ENCODE results near the gene ZNF217.
"Not testable (repeated sequence)": the region's sequence is repeated elsewhere in the genome, so short reads cannot be mapped to it uniquely, and the experiment has no call there.

ZNF217 gene

DNA sequence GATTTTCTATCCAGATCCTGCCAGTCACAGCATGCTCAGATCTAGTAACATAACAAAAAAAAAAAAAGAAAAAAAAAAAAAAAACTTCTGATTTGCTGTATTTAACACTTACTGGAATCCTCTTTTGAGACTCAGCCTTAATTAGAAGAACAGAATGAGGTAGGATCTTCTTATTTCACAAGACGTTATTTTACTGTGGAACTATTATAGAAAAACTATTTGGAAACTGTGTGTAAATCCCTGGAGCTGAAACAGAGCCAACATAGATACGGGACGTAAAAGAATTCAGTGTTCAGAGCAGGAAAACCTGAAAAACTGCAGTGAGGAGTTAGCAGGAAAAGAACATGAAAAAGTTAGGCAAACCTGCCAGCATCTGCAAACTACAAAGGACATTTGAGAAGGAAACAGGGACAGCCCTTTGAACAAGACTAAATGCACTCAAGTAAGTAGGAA, 3.4 kb upstream of the ZNF217 start:
- DNase-seq = no peak

DNA sequence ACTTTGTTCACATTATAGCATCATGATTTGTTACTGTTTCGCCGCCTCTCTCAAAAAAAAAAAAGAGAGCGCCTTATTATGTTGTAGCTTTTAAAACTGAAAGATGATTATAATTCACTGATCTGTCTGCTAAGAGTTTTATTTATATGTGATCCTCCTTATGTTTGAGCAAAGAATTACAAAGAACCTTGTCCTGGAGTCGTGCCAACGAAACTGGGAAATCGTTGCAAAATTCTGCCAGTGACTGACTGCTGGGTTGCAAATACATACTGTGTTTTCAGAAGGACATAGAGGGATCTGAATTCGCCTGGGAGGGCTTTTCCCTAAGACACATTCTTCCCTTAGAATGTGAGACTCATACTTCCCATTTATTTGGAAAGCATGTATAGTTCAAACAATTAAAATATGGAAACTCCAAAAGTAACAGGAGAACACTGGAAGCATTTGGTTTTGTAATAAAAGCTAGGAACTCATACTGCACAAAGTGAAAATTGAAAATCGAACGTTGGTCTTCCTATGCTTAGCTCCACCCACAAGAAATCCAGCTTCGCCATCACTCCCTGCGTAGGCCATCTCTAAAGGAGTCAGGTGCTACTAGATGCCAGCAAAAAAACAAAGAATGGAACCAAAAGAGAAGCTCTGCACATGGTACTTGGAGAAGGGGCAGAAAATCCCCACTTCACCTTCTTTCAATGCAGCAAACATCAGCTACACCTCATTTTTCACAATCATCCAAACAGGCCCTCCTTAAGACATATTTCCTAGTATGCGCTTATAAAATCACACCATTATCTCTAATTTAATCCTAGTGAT, 2.8 kb upstream of the ZNF217 start:
- not testable (repeated sequence) for DNase-seq

DNA sequence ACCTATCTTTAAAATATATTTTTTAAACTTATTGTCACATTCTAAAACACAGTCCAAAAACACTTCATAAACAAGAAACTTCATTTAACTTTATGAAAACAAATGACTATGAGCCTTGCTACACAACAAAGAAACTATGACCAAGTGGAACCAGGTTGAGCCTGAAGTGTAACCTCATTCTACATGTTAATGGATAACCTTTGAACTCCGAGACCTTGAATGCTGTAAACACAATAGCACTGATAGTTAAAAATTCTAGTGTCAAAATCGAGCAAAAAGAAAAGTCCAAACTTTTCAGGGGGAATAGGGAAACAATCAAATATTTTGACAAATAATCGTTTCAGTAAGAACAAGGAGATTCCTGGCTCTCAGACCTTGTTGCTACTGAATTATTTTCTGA, 2.1 kb upstream of the ZNF217 start:
- not testable (repeated sequence) for DNase-seq

DNA sequence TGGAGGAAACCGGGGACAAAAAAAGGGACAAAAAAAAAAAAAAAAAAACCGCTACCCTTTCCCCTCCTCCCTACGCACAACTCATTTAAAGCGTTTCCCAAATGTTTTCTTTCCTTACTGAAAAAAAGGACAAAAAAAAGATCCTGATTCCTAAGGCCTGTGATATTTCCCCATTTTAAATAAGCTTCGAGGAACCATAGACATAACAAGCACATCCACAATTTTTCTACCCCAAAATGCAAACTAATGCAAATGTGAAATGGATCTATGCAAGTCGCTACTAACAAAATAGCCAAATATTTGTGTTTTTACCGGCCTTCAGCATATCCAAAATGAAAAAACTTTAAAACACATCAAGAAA, 1.4 kb upstream of the ZNF217 start:
- no peak for DNase-seq

DNA sequence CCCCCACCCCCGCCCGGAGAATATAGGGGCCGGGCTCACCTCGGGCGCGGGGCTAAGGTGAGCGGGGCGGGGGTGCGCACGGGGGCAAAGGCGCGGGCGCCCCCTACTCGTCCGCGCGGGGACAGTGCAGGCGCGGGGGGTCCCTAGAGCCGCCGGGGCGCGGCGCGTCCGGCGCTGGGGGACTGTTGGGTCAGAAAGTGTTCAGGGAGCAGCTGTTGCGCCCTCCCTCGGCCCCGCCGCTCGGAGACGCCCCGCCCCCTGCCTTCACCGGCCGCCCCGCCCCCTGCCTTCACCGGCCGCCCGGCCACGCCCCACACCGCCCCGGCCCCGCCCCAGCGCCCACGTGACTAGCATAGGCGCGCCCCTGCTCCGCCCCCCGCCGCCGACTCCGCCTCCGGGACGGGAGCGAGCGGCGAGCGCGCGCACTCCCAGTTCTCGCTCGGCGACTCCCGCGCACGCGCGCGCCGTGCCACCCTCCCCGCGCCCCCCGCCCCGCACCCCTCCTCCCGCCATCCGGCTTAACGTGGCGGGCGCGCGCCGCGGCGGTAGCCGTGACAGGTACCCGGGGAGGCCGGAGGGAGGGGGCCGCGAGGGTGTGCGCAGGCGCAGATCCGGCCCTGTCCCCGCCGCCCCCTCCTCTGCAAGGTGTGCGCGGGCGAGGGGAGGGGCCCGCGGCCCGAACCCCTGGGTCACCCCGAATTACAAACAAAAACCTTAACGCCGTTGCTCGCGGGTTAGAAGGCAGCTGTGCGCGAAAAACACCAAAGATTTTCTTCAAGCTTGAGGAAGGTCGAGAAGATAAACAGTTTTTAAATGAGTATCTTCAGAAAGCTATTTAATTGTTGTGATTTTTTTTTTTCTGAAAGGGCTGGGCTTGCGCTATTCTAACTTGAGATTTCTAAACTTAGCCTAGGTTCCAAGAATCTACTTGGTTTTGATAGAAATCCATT, 704 bp upstream of the ZNF217 start:
- peak; percentile 94 for DNase-seq

DNA sequence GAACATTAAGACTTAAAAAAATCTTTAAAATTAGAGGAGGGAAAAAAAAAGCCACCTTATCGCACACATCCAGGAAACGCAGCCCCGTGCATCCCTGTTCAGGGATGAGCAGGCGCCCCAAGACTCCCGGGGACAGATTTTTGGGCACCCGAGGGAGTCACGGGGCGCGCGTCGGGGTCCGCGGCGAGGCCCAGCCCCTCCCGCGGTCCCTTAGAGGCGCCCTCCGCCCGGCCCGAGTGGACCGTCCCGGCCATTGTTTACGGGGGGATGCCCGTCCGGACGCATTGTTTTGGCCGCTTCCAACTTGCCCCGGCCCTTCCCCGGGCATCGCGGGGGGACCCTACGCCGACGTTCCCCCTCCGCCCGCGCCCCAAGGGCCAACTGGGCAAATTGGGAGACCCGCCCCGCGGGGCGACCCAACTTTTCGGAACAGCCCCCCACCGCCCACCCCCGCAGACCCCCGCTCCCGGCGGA, 610 bp downstream of the ZNF217 start:
- DNase-seq = no peak

DNA sequence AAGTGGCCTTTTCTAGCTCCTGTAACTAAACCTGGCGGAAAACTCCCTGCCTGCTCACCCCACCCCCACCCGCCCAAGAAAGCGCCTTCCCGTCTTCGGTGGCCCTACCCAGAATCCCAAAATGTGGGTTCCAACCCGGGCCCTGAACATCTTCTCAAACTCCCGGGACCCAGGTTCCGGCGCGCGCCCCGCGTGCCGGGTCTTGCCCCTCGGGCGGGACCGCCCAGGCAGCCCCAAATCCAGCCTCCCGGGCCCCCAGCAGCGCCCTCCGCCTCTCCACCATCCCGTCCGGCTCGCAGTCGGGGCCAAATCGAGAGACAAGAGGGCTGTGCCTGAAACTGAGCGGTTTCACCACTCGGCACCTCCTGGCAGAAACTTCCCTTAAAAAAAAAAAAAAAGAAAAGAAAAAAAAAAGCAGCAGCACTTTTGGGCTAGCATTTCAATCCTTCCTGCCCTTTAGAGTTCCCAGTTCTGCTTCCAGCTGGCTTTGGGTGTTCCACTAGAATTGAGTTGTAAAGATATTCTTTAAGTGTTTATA, 1.1 kb downstream of the ZNF217 start:
- peak; percentile 69 for DNase-seq

DNA sequence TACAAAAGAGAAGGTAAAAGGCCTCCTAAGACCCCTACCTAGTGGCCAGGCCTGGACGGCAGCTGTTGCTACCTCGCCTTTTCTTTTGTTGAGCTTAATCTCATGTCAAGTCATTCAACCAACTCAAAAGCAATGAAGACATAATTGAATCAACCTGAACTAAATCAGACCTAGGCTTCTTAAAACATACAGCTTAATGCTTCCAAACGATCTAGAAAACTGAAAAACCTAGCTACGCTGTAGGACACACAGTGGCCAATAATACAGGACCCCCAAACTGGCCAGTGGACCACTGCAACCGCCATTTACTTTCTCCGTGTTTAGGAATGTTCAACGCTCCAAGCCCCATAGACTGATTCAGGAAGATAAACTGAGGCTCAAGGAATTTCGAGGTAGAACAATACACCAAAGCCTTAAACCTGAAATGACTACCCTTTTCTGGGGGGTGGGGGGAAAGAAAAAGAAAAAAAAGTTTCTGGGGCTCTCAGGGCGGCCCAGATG, 1.6 kb downstream of the ZNF217 start:
- DNase-seq = not testable (repeated sequence)

DNA sequence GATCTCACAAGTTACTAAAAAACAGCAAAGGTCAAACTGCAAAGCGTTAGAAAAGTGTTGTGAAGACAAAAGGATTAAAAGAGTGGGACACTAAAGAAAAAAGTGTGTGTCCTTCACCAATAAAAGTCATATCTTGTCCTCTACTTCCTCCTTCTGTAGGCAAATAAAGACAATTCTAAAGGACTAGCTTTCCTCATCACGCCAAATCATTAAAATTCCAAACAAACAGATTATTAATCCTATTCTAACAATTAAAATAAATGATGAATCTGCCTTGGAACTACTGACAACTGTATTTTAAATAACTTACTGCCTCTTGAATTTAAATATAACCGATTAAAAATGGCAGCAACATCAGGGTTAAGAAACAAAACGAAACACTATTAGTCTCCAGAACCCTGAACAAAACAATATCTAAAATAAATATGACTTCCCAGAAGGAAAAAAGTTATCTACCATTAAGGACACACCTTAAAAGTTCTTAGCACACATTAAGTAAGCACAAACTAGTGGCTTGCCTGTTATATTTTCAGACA, 2.4 kb downstream of the ZNF217 start:
- not testable (repeated sequence) for DNase-seq

DNA sequence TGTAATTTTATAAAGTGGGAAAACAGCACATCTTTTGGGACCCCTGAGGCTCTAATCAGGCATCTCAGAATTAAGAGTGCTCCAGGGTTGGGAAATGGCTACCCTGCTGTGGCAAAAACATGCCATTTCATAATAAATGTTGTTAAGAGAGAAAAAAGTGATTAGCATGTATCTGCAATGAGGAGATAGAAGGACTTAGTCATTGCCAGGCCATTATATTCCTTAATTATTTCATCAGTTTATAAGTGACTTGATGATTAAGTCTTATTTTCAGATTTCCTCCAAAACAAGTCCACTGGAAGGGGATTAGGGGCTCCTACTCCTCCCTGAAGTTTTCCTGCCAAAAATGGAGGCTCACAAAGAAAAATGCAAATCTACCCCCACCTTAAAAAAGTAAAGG, 3.0 kb downstream of the ZNF217 start:
- DNase-seq = not testable (repeated sequence)

DNA sequence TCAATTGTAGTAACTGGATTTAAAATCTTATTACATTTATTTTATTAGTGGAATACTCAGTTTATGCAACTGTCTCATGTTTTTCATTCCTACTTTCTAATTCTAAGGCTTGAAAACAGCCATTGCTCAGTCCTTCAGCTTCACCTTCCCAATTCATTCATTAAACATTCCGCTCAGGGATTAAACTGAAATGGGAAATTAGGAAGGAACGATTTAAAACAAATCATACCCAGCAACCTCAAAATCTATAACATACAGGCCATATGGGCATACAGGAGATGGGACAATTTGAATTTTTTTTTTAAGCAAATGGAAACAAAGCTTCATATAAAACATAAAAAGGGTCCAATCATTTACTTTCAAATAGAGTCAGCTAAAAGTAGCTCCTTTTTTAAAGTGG, 3.5 kb downstream of the ZNF217 start:
- DNase-seq = not testable (repeated sequence)

DNA sequence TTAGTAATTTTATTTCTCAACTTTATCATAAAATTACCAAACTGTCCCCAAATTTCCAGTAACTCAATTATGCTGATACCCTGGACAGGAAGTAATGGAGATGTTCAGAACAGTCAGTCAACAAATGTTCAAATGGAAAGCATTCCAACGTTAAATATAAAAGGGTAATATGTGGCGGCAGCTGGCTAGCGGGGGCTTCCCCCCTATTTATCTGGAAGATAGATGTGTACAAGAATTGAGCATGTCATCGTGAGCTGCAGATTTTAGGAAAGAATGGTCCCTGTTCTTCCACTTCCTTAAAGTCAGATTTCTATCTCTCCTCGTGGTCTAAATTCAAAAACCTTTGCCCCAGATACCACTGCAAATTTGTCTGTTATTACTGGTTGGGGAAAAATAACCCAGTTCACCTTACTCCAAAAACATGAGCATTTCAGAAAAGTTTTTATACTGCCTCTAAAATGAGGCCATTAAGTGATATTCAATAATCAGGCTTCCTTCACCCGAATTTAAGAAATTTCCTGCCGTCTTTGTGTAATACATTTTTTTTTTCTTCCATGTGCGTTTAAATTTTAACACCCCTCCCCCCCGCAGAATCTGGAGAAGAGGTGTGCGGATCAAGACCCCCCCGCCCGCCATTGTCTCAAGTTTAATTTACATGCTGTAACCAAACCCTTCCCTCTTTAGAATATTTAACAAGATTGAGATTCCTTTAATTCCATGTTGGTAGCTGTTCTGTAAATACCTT, 4.1 kb downstream of the ZNF217 start:
- DNase-seq = not testable (repeated sequence)

DNA sequence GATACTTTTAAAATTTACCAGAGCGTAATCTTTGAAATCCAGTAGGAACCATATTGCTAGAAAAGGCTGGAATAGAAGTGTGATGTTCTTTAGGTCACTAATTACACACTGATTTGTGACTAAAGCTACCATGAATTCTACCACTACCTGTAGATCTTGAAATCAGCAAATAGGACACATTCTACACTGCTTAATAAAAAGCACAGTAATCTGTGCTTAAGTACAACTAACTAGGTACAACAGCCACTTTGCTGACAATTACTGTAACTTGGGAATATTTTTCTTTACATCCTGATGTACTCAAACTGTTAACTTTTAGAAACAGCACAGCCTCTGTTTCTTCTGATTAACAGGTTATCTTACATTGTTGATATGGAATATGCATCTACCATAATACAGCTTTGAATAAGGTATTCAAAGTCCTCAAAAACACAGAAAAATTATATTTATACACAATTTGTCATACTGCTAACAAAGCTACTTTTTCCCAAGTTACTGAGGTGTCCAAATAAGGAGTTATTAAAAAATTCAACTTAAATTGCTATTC, 6.4 kb downstream of the ZNF217 start:
- DNase-seq = not testable (repeated sequence)

DNA sequence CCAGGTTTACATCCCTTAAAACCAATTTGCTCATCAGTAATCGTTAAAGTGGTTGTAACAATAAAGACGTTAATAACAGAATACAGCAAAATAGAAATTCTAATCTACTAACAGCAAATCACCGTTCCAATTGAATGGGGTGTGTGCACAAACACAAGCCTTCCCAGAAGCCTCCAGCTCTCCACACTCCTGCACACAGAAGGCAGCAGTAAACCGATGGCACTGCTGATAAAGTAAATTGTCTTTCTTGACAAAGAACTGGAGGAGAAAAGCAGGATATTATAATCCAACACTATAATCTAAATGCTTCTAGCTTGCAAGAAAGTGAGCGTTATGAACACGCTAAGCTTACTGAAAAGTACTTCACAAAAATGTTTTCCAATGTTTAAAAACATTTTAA, 7.0 kb downstream of the ZNF217 start:
- DNase-seq = no peak

DNA sequence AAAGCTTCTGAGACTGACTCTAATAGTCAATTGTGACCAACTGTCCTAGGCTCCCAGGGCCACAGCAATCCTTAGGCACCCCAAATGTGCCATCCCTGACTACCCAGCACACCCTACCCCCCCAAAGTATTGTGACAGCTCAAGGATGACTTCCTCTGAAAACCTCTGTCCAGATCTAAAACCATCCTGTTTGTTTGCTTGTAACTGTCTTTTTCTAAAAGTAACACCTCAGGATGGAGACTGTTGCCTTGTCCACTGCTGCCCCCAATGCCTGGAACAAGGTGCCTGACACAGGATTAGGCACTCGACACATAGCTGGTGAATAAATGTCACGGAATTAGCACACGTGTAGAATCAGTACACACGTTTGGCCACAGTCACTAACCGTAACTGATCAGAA, 7.7 kb downstream of the ZNF217 start:
- DNase-seq = not testable (repeated sequence)

DNA sequence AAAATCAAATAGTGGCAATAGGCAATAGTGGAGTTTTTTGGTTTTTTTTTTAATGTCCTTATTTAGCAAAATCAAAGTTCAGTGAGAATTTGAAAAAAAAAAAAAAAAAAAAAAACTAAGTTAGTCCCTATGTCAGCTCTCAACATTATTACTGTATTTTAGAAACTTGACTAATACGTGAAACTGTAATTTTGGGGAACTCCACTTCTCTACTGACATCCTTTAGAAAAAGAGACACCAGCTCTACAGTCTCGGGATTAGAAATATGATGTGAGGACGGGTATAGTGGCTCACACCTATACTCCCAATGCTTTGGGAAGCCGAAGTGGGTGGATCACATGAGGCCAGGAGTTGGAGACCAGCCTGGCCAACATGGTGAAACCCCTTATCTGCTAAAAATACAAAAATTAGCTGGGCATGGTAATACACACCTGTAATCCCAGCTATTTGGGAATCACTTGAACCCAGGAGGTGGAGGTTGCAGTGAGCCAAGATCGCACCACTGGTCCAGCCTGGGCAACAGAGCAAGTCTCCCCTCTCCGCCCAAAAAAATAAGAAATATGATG, 8.6 kb downstream of the ZNF217 start:
- DNase-seq = not testable (repeated sequence)

DNA sequence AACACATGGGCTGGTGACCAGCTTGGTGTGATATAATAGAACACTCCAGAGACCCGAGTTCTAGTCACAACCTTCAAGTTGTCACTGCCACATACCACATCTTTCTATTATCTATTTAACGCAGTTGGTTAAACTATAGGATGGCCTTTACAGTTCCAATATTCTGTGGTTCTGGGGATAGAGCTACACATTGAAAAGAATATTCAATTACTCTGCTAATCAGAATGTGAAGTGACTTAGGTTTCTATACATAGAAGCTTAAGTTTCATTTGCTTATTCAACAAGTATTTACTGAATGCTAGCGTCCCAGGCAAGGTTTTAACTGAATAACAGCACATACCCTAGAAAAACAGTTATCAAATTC, 9.1 kb downstream of the ZNF217 start:
- DNase-seq = not testable (repeated sequence)

DNA sequence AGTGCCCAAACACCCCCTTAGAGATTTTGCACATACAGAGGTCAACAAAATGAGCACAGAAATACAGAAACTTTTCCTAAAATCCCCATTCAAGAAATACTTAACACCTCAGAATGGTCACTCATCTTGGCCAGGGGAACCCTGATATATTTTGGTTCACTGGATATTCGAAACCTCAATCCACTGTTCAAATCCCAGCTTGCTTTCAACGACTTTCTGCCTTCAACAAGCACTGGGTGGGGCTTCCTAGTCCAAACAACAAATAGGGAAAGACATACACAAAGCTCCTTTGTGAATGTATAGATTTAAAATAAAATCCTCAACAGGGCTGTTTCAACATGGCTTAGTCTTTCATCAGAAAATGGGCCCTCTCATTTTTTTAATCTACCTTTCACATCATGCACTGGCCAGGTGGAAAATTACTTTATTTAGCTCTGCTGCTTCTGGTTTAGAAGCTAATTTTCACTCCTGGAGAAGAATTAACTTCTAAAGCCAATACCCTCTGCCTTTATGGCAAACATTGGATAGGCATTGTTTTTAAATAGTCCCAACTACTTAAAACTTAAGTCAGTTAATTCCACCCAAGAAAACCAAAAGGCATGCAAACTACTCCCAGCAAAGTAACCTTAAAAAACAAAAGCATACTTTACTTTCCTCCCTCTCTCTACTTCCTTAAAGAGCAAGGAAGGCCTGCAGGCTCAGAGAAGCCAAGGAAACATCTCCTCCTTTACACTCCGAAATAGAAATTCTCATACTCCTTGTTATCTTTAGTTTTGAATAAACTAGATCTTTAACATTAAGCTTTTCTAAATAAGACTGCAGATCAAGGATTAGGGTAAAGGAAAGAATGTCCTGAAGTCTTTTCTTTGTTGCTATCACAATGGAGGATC, 9.7 kb downstream of the ZNF217 start:
- DNase-seq = not testable (repeated sequence)

DNA sequence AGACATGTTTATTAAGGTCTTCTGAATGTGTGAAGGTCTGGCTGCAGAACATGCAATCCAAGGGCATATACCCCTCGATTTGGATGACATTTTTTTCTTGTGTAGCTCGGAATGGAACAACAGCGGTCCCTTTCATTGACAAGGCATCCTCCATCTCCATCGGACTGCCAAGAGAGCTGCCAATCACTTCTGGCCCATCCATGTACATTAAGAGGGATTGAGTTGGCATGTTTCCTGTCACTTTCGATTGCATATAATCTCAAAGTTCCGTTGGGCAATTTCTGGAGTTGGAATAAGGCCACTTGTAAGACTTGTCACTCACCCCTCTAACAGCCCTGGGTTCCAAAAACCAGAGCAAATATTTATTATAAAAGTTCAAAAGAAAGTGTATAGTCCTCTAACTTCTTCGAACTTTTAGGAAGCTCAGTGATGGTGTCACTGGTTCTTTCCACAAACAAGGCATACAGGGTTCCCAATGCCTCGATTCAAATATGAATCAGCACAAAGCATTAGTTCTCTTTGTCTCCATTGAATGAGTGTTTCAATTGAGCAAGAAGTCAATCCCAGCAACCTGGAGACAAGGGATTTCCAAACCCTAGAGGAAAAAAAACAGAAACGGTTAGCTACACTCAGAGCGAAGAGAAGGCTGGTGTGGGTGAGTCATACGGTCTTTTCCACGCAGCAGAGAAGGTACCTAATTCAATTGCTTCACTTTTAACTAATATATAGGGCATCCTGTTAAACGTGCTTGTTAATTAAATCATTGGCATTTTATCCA, 10.9 kb downstream of the ZNF217 start:
- peak; percentile 88 for DNase-seq
